Vagina (tissue), 2 donors: Measurements from ENCODE around the gene CRYBG1. TPM values are rescaled to one million over a fixed set of nuclear protein-coding genes. Genes with fewer than 3 reads are reported as not detected.

Experiments
- DNase-seq, 2 donors: peaks; one replicate each; pipeline ENCODE4 v3.0.0-alpha.2; 2017; ENCODE audit errors: extremely low spot score in 2 of 2
- H3K27ac ChIP-seq: fragments of 200-600 bp; sonication (generic); one replicate; pipeline ENCODE4 v1.5.1; 2019
- H3K27me3 ChIP-seq: fragments of 200-600 bp; sonication (generic); one replicate; pipeline ENCODE4 v1.5.1; 2019
- H3K36me3 ChIP-seq, 2 donors: fragments of 200-600 bp; sonication (generic); one replicate each; pipeline ENCODE4 v1.5.1; 2017 to 2019
- H3K4me1 ChIP-seq: fragments of 200-600 bp; sonication (generic); one replicate; pipeline ENCODE4 v1.5.1; 2019
- H3K4me3 ChIP-seq, 2 donors: fragments of 200-600 bp; sonication (generic); 1 replicate in 1 of 2; 2 replicates in 1 of 2; pipeline ENCODE4 v1.5.1; 2016 to 2019
- H3K9me3 ChIP-seq: fragments of 200-600 bp; sonication (generic); one replicate; pipeline ENCODE4 v1.5.1; 2019
- POLR2A ChIP-seq, 2 donors: fragments of 450-650 bp; IDR thresholded peaks; one replicate each; pipeline ENCODE4 v1.6.1; 2017; ENCODE audit warnings: antibody characterized with exemption in 2 of 2, mild to moderate bottlenecking in 2 of 2, moderate library complexity in 2 of 2
- POLR2AphosphoS5 ChIP-seq, 2 donors: sonication (generic); formaldehyde crosslinking; IDR thresholded peaks; one replicate each; pipeline ENCODE4 v1.9.0; 2017; ENCODE audit warnings: antibody characterized with exemption in 2 of 2, mild to moderate bottlenecking in 2 of 2, low read depth in 1 of 2; ENCODE audit not compliant: insufficient read depth in 1 of 2
- intact Hi-C: fragments of 100-400 bp; cut with DNase I; formaldehyde crosslinking; loops from one replicate; pipeline ENCODE4 v1.15.1; 2023
- total RNA-seq: library from RNA; depleted of rRNA; stranded (reverse); fragments of >200 nt; gene quantifications from one replicate; pipeline ENCODE4 v1.2.3, GENCODE V29; 2016
- TF ChIP-seq, protein P1 (sequence below), 3 experiments: fragments of 450-650 bp in 2 of 3; fragments of 200-600 bp in 1 of 3; sonication (generic) in 1 of 3; IDR thresholded peaks; one replicate each; pipeline ENCODE4 v1.5.1; 2017 to 2019; ENCODE audit warnings: antibody characterized with exemption in 3 of 3, mild to moderate bottlenecking in 2 of 3, moderate library complexity in 2 of 3

CRYBG1 gene
- total RNA-seq, 1 donor from 2014 or later = 46.7 TPM

- DNase-seq = no peak
- TF ChIP-seq, protein P1, sequence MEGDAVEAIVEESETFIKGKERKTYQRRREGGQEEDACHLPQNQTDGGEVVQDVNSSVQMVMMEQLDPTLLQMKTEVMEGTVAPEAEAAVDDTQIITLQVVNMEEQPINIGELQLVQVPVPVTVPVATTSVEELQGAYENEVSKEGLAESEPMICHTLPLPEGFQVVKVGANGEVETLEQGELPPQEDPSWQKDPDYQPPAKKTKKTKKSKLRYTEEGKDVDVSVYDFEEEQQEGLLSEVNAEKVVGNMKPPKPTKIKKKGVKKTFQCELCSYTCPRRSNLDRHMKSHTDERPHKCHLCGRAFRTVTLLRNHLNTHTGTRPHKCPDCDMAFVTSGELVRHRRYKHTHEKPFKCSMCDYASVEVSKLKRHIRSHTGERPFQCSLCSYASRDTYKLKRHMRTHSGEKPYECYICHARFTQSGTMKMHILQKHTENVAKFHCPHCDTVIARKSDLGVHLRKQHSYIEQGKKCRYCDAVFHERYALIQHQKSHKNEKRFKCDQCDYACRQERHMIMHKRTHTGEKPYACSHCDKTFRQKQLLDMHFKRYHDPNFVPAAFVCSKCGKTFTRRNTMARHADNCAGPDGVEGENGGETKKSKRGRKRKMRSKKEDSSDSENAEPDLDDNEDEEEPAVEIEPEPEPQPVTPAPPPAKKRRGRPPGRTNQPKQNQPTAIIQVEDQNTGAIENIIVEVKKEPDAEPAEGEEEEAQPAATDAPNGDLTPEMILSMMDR (IDR thresholded peaks at IDR 0.05) = no peak
- no peak for TF ChIP-seq POLR2AphosphoS5 (IDR thresholded peaks at IDR 0.05; ENCODE audit: insufficient read depth in 1 of 2, low read depth in 1 of 2)
- no peak for TF ChIP-seq POLR2A (IDR thresholded peaks at IDR 0.05)
- H3K27ac ChIP-seq = no peak overlapping the region
- H3K27me3 ChIP-seq = no peaks in the 10 kb centered on the region
- H3K9me3 ChIP-seq = no peaks in the 10 kb centered on the region
- no peaks in the 10 kb centered on the region for H3K4me1 ChIP-seq
- no peaks in the 10 kb centered on the region for H3K36me3 ChIP-seq
- H3K4me3 ChIP-seq = no peak overlapping the region
- intact Hi-C loops = no loop called here
These were observed 110.3 kb downstream of the CRYBG1 start for GRCh38 chr6:106470811-106471210.

GRCh38 chr6:106473812-106474211, 113.3 kb downstream of the CRYBG1 start:
- no peaks in the 10 kb centered on the region for H3K36me3 ChIP-seq
- TF ChIP-seq POLR2A (IDR thresholded peaks at IDR 0.05) (no peak), POLR2AphosphoS5 (IDR thresholded peaks at IDR 0.05; ENCODE audit: insufficient read depth in 1 of 2, low read depth in 1 of 2) (peak in 1 of 2 donors; percentile 25)
- TF ChIP-seq, protein P1 (IDR thresholded peaks at IDR 0.05) = no peak
- intact Hi-C loops = no loop called here
- no peak for DNase-seq
- H3K27ac ChIP-seq = no peak overlapping the region
- no peaks in the 10 kb centered on the region for H3K27me3 ChIP-seq
- no peaks in the 10 kb centered on the region for H3K4me1 ChIP-seq
- no peaks in the 10 kb centered on the region for H3K9me3 ChIP-seq
- no peak overlapping the region for H3K4me3 ChIP-seq

- Histone ChIP-seq H3K27ac (no peak overlapping the region), H3K4me1 (no peaks in the 10 kb centered on the region)
These were observed 113.9 kb downstream of the CRYBG1 start for GRCh38 chr6:106474466-106474865.

DNA sequence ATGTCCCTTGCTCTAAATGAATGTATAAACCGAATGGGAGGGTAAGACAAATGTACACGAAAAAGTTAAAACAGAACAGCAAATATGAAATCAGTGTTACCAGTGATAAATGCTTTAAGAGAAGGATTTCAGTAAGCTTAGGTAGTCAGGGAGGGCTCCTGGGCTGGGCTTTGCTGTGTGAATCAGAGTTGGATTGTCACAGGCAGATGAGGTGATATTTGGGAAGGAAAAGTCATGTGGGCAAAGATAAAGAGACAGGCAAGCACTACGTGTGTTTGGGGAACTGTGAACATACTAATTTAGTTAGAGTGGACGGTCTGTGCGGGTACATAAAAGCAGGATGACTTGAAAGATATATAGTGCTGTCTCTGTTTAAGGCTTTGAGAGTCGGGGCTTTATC, 114.8 kb downstream of the CRYBG1 start:
- Histone ChIP-seq H3K4me1 (no peaks in the 10 kb centered on the region), H3K27ac (no peak overlapping the region), H3K9me3 (no peaks in the 10 kb centered on the region), H3K27me3 (no peaks in the 10 kb centered on the region), H3K4me3 (no peak overlapping the region), H3K36me3 (no peaks in the 10 kb centered on the region)
- TF ChIP-seq, protein P1 (IDR thresholded peaks at IDR 0.05) = no peak
- TF ChIP-seq POLR2A (IDR thresholded peaks at IDR 0.05) (no peak), POLR2AphosphoS5 (IDR thresholded peaks at IDR 0.05; ENCODE audit: insufficient read depth in 1 of 2, low read depth in 1 of 2) (no peak)
- DNase-seq = no peak
- intact Hi-C loops = no loop called here

More at GRCh38 chr6:106474466-106474865, 113.9 kb downstream of the CRYBG1 start:
- H3K36me3 ChIP-seq = no peaks in the 10 kb centered on the region
- H3K27me3 ChIP-seq = no peaks in the 10 kb centered on the region
- intact Hi-C loops = no loop called here
- no peak for DNase-seq
- H3K9me3 ChIP-seq = no peaks in the 10 kb centered on the region
- TF ChIP-seq POLR2A (IDR thresholded peaks at IDR 0.05) (no peak), POLR2AphosphoS5 (IDR thresholded peaks at IDR 0.05; ENCODE audit: insufficient read depth in 1 of 2, low read depth in 1 of 2) (no peak)
- TF ChIP-seq, protein P1 (IDR thresholded peaks at IDR 0.05) = no peak
- no peak overlapping the region for H3K4me3 ChIP-seq

DNA sequence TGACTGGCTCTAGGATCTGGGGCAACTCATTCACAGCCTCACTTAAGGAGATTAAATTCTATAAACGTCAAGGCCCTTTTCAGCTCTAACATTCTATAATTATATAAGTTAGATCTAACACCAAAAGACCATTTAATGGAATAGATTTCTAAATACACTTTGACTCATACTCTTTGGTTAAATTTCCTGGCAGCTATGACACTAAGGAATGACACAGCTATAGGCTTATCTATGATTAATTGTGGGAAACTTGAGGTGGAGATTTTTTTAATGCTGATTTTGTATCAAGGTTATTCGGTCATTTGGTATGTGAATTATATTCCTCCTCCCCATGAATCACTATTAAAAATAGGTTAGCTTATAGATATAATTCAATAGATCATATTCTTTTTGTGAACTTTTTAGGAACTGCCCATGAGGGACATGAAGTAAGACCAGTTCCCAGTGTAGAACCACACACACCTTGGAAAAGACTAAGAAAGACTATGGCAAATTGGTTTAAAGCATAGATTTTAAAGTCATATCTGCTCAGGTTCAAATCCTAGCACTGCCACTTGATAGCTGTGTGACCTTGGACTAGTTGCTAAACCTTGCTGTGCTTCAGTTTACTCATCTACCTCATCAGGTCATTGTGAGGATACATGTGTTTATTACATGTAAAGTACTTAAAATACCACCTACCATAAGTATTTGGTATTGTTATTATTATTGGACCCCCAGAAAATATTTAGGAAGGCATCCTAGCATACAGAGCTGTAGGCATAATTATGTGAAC, 116.0 kb downstream of the CRYBG1 start:
- no peaks in the 10 kb centered on the region for H3K27me3 ChIP-seq
- no peak overlapping the region for H3K27ac ChIP-seq
- intact Hi-C loops = no loop called here
- H3K36me3 ChIP-seq = no peaks in the 10 kb centered on the region
- H3K4me3 ChIP-seq = no peak overlapping the region
- no peak for DNase-seq
- TF ChIP-seq POLR2AphosphoS5 (IDR thresholded peaks at IDR 0.05; ENCODE audit: insufficient read depth in 1 of 2, low read depth in 1 of 2) (peak in 1 of 2 donors; percentile 33), POLR2A (IDR thresholded peaks at IDR 0.05) (no peak)
- H3K4me1 ChIP-seq = no peaks in the 10 kb centered on the region
- no peaks in the 10 kb centered on the region for H3K9me3 ChIP-seq
